Right atrium auricular region (tissue), 2 donors: ENCODE data around the gene NABP2. TPM values are rescaled to one million over a fixed set of nuclear protein-coding genes. Genes with fewer than 3 reads are reported as not detected.

ENCODE experiments used
- DNase-seq: peaks from one replicate; pipeline ENCODE4 v3.0.0-alpha.2; 2019; ENCODE audit warnings: low spot score
- H3K27ac ChIP-seq, 2 donors: fragments of 200-600 bp; sonication (generic); 1 replicate in 1 of 2; 2 replicates in 1 of 2; pipeline ENCODE4 v1.5.1; 2016 to 2019
- H3K27me3 ChIP-seq, 2 donors: fragments of 200-600 bp; sonication (generic); one replicate each; pipeline versions ENCODE4 v1.5.1 to v1.6.0; 2017 to 2019
- H3K36me3 ChIP-seq: fragments of 200-600 bp; sonication (generic); one replicate; pipeline ENCODE4 v1.5.1; 2016
- H3K4me1 ChIP-seq, 2 donors: fragments of 200-600 bp; sonication (generic); one replicate each; pipeline versions ENCODE4 v1.5.1 to v1.6.0; 2017 to 2019
- H3K4me3 ChIP-seq, 2 donors: fragments of 200-600 bp; sonication (generic); 1 replicate in 1 of 2; 2 replicates in 1 of 2; pipeline ENCODE4 v1.5.1; 2017 to 2019; ENCODE audit warnings: mild to moderate bottlenecking in 1 of 2, moderate library complexity in 1 of 2
- H3K9me3 ChIP-seq, 2 donors: fragments of 200-600 bp; sonication (generic); one replicate each; pipeline ENCODE4 v1.5.1; 2019
- CTCF ChIP-seq, 2 donors: fragments of 200-600 bp; sonication (generic); IDR thresholded peaks; one replicate each; pipeline ENCODE4 v1.5.1; 2019; ENCODE audit warnings: antibody characterized with exemption in 2 of 2
- total RNA-seq, 2 donors: library from RNA; depleted of rRNA; stranded (reverse); fragments of >200 nt; gene quantifications; one replicate each; pipeline ENCODE4 v1.1.0, GENCODE V29; 2016

Gene NABP2
- total RNA-seq, 2 donors from 2014 or later = 19.7 to 23.6 TPM

- Histone ChIP-seq H3K9me3 (no peaks in the 10 kb centered on the region), H3K4me3 (peak overlapping the region; percentile 81 to 85), H3K36me3 (peaks cover 10% of the 10 kb centered on the region), H3K27me3 (no peaks in the 10 kb centered on the region), H3K4me1 (peaks cover 0 to 52% of the 10 kb centered on the region in 2 donors), H3K27ac (peak overlapping the region; percentile 97 to 98)
- no peak for TF ChIP-seq CTCF (IDR thresholded peaks at IDR 0.05)
- no peak for DNase-seq
Observed at GRCh38 chr12:56220611-56221231, 3.4 kb upstream of the NABP2 start.

GRCh38 chr12:56221232-56221756 lies 2.8 kb upstream of the NABP2 start:
- no peak for TF ChIP-seq CTCF (IDR thresholded peaks at IDR 0.05)
- peak overlapping the region; percentile 97 to 98 for H3K27ac ChIP-seq
- H3K4me1 ChIP-seq = peaks cover 0 to 52% of the 10 kb centered on the region in 2 donors
- DNase-seq = no peak
- peak overlapping the region; percentile 81 to 85 for H3K4me3 ChIP-seq
- H3K9me3 ChIP-seq = no peaks in the 10 kb centered on the region
- no peaks in the 10 kb centered on the region for H3K27me3 ChIP-seq
- H3K36me3 ChIP-seq = peaks cover 8% of the 10 kb centered on the region

- no peaks in the 10 kb centered on the region for H3K27me3 ChIP-seq
- no peak for TF ChIP-seq CTCF (IDR thresholded peaks at IDR 0.05)
- H3K27ac ChIP-seq = peak within 1 kb of the TSS; percentile 97 to 98
- peaks cover 0 to 52% of the 10 kb centered on the region in 2 donors for H3K4me1 ChIP-seq
- peaks cover 5% of the 10 kb centered on the region for H3K36me3 ChIP-seq
- peak within 1 kb of the TSS; percentile 81 to 85 for H3K4me3 ChIP-seq
- DNase-seq = peak; percentile 98
- H3K9me3 ChIP-seq = no peaks in the 10 kb centered on the region
Observed at GRCh38 chr12:56221757-56222530, 2.2 kb upstream of the NABP2 start, which contains the start of gene RNF41. Gene RNF41 (minus strand): TSS chr12:56221922. CDS start chr12:56214047, 7,875 bp downstream.

- DNase-seq = no peak
- peak overlapping the region; percentile 81 to 85 for H3K4me3 ChIP-seq
- peaks cover 5% of the 10 kb centered on the region for H3K36me3 ChIP-seq
- peaks cover 0 to 52% of the 10 kb centered on the region in 2 donors for H3K4me1 ChIP-seq
- H3K27me3 ChIP-seq = no peaks in the 10 kb centered on the region
- peak overlapping the region; percentile 97 to 98 for H3K27ac ChIP-seq
- no peaks in the 10 kb centered on the region for H3K9me3 ChIP-seq
- TF ChIP-seq CTCF (IDR thresholded peaks at IDR 0.05) = no peak
Observed at GRCh38 chr12:56222531-56222895, 1.6 kb upstream of the NABP2 start.

GRCh38 chr12:56223571-56224101 lies 506 bp upstream of the NABP2 start:
- Histone ChIP-seq H3K9me3 (no peaks in the 10 kb centered on the region), H3K27me3 (no peaks in the 10 kb centered on the region), H3K27ac (peak overlapping the region; percentile 80 to 98), H3K36me3 (peaks cover 7% of the 10 kb centered on the region), H3K4me3 (peak overlapping the region; percentile 11 to 68), H3K4me1 (peaks cover 0 to 52% of the 10 kb centered on the region in 2 donors)
- DNase-seq = no peak
- no peak for TF ChIP-seq CTCF (IDR thresholded peaks at IDR 0.05)
